ENCODE data around the gene RRM1. TPM values are rescaled to one million over a fixed set of nuclear protein-coding genes. Genes with fewer than 3 reads are reported as not detected.
"Not testable (repeated sequence)": the region's sequence is repeated elsewhere in the genome, so short reads cannot be mapped to it uniquely, and the experiment has no call there.

Gene RRM1
- total and polyA plus RNA-seq, 7 donors = 9.0 to 39.6 (median 28.5) TPM

GRCh38 chr11:4167292-4167691 is 72.7 kb downstream of the RRM1 start:
- TF ChIP-seq EP300 (IDR thresholded peaks at IDR 0.05) (no peak), POLR2AphosphoS5 (IDR thresholded peaks at IDR 0.05) (no peak), POLR2A (IDR thresholded peaks at IDR 0.05) (no peak)
- TF ChIP-seq, protein P1, sequence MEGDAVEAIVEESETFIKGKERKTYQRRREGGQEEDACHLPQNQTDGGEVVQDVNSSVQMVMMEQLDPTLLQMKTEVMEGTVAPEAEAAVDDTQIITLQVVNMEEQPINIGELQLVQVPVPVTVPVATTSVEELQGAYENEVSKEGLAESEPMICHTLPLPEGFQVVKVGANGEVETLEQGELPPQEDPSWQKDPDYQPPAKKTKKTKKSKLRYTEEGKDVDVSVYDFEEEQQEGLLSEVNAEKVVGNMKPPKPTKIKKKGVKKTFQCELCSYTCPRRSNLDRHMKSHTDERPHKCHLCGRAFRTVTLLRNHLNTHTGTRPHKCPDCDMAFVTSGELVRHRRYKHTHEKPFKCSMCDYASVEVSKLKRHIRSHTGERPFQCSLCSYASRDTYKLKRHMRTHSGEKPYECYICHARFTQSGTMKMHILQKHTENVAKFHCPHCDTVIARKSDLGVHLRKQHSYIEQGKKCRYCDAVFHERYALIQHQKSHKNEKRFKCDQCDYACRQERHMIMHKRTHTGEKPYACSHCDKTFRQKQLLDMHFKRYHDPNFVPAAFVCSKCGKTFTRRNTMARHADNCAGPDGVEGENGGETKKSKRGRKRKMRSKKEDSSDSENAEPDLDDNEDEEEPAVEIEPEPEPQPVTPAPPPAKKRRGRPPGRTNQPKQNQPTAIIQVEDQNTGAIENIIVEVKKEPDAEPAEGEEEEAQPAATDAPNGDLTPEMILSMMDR (IDR thresholded peaks at IDR 0.05) = no peak
- DNase-seq = no peak
- Histone ChIP-seq H3K27ac (no peak overlapping the region), H3K27me3 (no peaks in the 10 kb centered on the region), H3K9me3 (no peaks in the 10 kb centered on the region), H3K4me3 (no peak overlapping the region), H3K4me1 (no peaks in the 10 kb centered on the region), H3K36me3 (no peaks in the 10 kb centered on the region)
- intact Hi-C loops (cut with DNase I) = no loop called here
- 94 to 98% methylated on average over 3 of the region's 3 CpGs for WGBS, 2 donors

DNA sequence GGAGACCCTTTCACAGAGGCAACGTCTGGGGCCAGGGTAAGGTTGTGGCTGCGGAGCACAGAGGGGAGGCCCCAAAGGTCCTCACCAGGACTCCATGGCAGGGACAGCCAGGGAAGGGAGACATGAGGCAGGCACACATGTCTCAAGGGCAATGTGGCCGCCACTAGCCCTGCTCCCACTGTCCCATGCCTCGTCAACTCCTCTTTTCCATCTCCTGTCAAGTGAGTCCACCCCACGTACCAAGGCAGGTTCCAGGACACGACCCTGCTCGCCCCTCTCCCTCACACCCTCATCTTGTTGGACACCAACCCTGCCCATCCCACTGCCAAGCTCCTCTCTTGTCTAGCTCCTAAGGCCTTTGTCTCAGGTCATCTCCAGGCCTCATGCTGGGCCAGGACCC is 73.2 kb downstream of the RRM1 start:
- no peak for TF ChIP-seq EP300 (IDR thresholded peaks at IDR 0.05)
- 73 to 77% methylated on average over 7 of the region's 7 CpGs for WGBS, 2 donors
- Histone ChIP-seq H3K27me3 (no peaks in the 10 kb centered on the region), H3K4me3 (no peak overlapping the region), H3K4me1 (no peaks in the 10 kb centered on the region), H3K36me3 (no peaks in the 10 kb centered on the region), H3K27ac (no peak overlapping the region), H3K9me3 (no peaks in the 10 kb centered on the region)
- intact Hi-C loops (cut with DNase I) = no loop called here
- no peak for DNase-seq

DNA sequence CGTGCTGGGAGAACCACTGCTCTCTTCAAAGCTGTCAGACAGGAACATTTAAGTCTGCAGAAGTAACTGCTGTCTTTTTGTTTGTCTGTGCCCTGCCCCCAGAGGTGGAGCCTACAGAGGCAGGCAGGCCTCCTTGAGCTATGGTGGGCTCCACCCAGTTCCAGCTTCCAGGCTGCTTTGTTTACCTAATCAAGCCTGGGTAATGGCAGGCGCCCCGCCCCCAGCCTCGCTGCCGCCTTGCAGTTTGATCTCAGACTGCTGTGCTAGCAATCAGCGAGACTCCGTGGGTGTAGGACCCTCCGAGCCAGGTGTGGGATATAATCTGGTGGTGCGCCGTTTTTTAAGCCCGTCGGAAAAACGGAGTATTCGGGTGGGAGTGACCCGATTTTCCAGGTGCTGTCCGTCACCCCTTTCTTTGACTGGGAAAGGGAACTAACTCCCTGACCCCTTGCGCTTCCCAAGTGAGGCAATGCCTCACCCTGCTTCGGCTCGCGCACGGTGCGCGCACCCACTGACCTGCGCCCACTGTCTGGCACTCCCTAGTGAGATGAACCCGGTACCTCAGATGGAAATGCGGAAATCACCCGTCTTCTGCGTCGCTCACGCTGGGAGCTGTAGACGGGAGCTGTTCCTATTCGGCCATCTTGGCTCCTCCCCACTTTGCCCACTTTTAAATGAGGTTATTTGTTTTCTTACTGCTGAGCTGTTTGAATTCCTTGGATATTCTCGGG is 81.2 kb downstream of the RRM1 start:
- H3K27ac ChIP-seq; H3K36me3 ChIP-seq; H3K27me3 ChIP-seq; H3K4me1 ChIP-seq; DNase-seq; H3K4me3 ChIP-seq; intact Hi-C loops (cut with DNase I); H3K9me3 ChIP-seq: not testable (repeated sequence)
- WGBS, 2 donors = 29 to 80% methylated on average over 26 to 30 of the region's 33 CpGs

- no peak overlapping the region for H3K27ac ChIP-seq
- no peaks in the 10 kb centered on the region for H3K4me1 ChIP-seq
- intact Hi-C loops (cut with DNase I) = no loop called here
- no peaks in the 10 kb centered on the region for H3K36me3 ChIP-seq
- TF ChIP-seq POLR2A (IDR thresholded peaks at IDR 0.05) (no peak), POLR2AphosphoS5 (IDR thresholded peaks at IDR 0.05) (no peak), EP300 (IDR thresholded peaks at IDR 0.05) (no peak)
- TF ChIP-seq, protein P1 (IDR thresholded peaks at IDR 0.05) = no peak
- WGBS, 2 donors = 65 to 66% methylated on average over 3 of the region's 3 CpGs
- no peaks in the 10 kb centered on the region for H3K27me3 ChIP-seq
- no peak overlapping the region for H3K4me3 ChIP-seq
- no peak for DNase-seq
- peaks cover 0 to 1% (median 0%) of the 10 kb centered on the region in 4 donors for H3K9me3 ChIP-seq
Measured at GRCh38 chr11:4178813-4179662, 84.4 kb downstream of the RRM1 start.

- intact Hi-C loops (cut with DNase I) = no loop called here
Measured at GRCh38 chr11:4180441-4181183, 86.0 kb downstream of the RRM1 start.

More at GRCh38 chr11:4180441-4181183, 86.0 kb downstream of the RRM1 start:
- TF ChIP-seq POLR2A (IDR thresholded peaks at IDR 0.05) = no peak
- TF ChIP-seq POLR2AphosphoS5 (IDR thresholded peaks at IDR 0.05) = no peak
- no peak for TF ChIP-seq EP300 (IDR thresholded peaks at IDR 0.05)
- TF ChIP-seq, protein P1 (IDR thresholded peaks at IDR 0.05) = no peak
- Histone ChIP-seq H3K9me3 (peaks cover 0 to 1% (median 0%) of the 10 kb centered on the region in 4 donors), H3K27me3 (no peaks in the 10 kb centered on the region), H3K27ac (no peak overlapping the region), H3K36me3 (no peaks in the 10 kb centered on the region), H3K4me1 (peaks cover 0 to 6% (median 3%) of the 10 kb centered on the region in 4 donors), H3K4me3 (no peak overlapping the region)
- WGBS, 2 donors = 94 to 97% methylated on average over 5 of the region's 5 CpGs
- no peak for DNase-seq

Measured in sigmoid colon (tissue), 7 donors.